HS-5 (cell line): ENCODE measurements around the gene MUC4.
"Not testable (repeated sequence)": the region's sequence is repeated elsewhere in the genome, so short reads cannot be mapped to it uniquely, and the experiment has no call there.

ENCODE experiments used
- DNase-seq: peaks from one replicate; pipeline ENCODE4 v3.0.0-alpha.2; 2012; ENCODE audit warnings: low read depth

MUC4 gene

DNA sequence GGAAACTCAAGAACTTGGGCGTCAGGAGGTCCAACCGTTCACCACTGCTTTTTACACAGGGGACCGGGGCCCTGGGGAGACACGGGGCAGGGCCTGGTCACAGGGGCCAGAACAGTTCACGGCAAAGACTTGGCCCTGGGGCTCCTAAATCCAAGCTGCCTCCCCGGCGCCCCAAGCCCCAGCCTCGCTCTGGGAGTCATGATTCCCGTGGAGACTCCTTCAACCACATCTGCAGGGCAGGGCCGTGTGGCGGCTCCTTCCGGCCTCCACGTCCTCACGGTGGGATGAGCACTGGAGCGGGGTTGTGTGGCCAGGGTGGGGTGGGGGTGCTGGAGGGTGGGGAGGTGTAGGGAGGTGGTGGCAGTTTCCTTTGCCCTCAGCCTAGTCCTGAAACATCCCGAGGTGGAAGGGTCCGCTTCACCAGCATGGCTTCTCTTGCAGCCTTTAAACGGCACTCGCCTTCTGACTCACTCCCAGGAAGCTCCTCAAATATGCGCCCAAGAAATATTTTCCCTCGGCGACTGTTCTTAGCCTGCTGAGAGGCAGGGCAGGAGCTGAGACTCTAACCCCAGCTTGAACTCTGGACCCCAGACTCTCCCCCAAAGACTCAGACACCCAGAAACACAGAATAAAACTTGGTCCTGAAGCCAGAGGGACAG lies 1.8 kb downstream of the MUC4 start:
- no peak for DNase-seq

DNA sequence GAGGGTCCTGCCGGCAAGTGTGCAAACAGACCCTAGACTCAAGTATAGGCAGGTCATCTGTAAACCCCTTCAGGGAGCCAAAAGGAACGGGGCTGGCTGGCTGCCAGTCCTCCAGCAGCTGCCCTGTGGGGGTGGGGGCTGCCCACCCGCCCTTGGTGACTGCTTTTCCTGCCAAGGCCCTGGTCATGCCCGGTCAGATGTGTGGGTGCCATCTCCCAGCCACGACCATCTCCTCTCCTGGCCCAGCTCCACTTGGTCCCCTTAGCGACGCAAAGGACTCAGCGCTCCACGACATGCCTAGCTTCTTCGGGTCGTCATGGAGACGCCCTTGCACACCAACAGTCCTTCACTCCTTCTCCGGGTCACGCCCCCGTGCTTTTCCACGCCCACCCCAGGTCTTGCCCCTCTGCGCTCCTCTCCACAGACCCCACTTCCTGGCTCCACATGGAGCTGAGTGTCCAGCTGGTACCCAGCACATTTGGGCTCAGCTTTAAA lies 2.4 kb downstream of the MUC4 start:
- no peak for DNase-seq

DNA sequence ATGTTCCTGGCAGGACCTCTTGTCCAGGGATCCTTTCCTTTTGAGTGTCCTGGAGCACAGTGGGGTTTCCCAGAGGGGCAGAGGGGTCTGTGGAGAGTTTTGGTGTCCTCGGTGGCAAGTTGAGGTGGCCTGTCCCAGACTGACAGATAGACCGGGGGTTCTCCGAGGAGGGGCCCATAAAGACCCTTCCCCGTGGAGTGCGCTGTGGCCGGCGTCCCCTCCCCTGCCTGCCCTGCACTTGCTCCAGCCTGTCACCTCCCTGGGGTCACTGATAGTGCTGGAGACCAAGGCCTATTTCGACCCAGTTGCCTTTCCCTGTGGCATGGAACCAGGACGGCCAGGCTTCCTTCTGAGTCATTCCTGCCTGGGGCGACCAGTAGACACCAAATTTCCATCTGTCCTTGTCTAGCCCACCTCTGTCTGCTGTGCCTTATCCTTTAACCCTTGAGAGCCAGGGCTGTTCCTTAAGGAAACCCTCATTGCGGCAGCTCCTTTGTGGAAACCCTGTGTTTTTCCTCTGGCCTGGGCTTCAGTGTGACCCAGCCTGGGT lies 2.9 kb downstream of the MUC4 start:
- DNase-seq = no peak

DNA sequence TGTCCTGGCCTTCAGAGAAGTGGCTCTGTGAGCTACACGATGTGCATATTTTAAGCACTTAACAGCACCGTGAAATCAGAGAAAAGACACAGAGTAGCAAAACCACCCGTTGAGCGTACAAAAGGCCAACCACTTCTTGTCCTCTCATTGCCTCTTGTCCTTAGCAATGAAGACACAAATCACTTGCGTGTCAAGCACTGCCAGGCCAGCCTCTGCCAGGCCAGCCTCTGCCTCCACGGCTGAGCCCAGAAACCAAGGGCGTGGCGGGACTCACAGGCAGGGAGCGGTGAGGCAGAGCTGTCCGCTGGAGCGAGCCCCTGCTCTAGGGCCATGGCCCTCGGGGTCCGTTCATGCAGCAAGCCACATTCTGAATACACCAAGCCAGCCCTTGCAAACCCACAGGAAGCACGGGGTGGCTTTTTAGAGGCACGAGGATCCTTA lies 4.0 kb downstream of the MUC4 start:
- DNase-seq = no peak

DNA sequence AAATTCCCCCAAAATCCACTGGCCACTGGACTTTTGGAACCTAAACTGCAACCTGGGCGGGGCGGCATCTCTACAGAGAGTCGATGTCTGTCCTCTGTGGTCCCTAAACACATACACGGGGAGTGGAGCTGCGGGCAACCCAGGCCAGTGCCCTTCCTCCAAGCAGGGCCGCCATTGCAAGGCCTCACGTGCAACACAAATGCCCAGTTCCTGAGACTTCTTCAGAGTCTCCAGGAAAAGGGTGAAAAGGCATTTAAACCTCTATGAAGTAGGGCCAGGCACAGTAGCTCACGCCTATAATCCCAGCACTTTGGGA lies 4.9 kb downstream of the MUC4 start:
- DNase-seq = no peak

DNA sequence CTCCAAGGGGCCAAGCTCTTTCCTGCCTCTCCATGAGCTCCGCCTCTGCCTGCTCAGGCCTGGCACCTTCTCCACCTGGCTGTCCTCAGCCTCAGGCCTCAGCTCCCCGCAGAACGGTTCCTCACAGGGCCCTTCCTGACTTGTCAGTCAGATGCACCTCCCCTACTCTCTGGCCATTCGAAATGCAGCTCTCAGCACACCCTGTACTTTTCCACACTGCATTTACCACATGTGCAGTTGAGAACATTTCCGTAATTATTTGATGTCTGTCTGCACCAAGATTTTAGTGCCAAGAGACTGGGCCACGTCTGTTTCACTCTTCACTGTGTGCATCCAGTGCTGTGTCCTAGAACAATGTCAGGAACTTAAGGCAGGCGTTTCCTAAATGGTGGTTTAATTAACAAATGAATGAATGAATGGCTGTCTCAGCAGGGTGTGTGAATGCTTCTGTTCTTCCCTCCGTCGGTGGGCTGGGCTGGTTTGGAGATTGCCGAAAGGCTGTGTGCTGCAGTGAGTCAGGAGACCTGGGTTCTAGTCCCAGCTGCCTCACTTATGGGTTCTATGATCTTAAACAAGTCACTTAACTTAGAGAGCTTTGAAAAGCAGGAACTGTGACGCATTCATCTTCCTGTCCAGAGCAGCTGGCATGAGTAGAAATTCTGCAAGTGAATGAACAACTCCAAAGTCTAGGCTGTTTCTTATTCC lies 5.4 kb downstream of the MUC4 start:
- DNase-seq = no peak

DNA sequence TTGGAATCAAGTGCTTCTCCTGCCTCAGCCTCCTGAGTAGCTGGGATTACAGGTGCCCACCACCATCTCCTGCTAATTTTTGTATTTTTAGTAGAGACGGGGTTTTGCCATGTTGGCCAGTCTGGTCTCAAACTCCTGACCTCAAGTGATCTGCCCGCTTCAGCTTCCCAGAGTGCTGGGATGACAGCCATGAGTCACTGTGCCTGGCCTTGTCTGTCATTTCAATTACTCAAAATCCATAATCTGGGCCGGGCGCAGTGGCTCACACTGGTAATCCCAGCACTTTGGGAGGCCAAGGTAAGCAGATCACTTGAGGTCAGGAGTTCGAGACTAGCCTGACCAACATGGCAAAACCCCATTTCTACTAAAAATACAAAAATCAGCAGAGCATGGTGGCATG lies 6.1 kb downstream of the MUC4 start:
- not testable (repeated sequence) for DNase-seq

DNA sequence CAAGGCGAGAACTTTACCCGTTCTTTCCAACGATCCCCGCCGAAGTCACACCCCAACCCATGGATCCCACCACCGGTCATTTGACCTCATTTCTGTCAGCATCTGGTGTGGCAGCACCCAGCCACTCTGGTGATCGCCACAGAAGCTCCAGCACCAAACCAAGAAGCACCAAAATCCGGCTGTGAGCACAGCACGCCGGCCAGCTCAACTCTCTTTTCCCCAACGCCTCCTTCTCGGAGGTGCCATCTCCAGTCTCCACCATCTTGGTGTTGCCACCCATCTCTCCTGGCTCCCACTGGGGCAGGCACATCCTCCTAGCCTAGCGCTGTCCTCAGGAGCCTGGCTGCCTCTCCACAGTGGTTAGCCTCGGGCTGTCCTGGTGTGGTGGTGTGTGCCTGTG lies 6.5 kb downstream of the MUC4 start:
- no peak for DNase-seq

DNA sequence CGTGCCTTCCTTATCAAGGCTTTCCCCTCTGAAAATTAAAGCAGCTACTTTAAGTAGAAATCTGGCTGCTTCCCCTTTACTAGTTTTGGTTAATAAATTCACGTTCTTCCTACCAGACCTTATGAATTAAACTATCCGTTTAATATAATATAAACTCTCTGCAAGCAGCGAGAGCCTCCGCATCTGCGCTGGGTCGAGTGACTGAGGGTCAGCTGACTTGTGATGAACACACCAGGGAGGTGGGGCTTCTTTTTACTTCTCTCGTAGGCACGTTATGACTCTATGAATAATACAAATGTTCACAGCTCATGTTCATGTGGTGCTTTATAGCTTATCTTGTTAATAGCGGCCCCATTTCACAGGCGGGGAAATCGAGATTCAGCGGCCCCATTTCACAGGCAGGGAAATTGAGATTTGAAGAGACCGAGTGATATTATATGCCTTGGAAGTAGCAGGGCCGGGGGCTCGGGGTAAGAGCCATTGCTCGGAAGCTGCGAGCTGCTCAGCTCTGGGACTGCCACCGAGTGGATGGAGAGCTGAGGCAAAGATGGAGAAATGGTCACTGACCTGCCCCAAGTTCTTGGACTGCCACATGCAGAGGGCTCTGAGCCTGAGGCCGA lies 8.3 kb downstream of the MUC4 start:
- no peak for DNase-seq

DNA sequence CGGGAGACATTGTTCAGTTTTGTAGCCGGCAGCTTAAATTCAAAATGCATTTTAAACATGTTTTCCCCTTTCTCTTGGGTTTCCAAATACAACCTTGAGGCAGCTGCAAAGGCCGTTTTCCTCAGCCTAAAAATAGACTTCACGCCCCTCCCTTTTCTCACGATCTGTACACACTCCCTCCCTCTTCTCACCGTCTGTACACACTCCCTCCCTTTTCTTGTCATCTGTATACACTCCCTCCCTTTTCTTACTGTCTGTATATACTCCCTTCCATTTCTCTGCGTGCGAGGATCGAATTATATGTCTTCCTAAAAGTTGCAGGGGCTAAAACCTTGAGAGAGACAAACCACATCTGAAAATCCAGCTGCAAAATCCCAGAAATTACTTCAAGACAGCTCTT lies 8.9 kb downstream of the MUC4 start:
- DNase-seq = no peak

DNA sequence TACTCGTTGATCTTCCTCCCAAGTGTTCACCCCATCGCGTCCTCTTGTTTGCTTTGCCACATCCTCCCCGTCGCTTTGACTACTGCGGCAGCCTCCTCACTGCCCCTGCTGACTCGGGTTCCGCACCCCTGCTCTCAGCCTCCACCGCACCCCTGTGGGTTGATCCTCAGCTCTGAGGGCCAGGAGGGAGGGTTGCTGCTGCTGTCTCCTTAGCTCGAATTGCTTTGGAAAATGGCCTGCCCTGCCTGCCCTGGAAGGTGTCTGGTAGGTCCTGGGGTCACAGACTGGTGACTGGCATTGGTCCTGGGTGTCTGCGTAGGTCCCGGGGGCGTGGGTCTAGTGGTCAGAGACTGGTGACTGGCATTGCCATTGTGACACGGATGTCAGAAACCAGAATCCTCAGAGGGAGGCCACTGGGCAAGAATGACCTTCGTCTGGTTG lies 9.4 kb downstream of the MUC4 start:
- no peak for DNase-seq

DNA sequence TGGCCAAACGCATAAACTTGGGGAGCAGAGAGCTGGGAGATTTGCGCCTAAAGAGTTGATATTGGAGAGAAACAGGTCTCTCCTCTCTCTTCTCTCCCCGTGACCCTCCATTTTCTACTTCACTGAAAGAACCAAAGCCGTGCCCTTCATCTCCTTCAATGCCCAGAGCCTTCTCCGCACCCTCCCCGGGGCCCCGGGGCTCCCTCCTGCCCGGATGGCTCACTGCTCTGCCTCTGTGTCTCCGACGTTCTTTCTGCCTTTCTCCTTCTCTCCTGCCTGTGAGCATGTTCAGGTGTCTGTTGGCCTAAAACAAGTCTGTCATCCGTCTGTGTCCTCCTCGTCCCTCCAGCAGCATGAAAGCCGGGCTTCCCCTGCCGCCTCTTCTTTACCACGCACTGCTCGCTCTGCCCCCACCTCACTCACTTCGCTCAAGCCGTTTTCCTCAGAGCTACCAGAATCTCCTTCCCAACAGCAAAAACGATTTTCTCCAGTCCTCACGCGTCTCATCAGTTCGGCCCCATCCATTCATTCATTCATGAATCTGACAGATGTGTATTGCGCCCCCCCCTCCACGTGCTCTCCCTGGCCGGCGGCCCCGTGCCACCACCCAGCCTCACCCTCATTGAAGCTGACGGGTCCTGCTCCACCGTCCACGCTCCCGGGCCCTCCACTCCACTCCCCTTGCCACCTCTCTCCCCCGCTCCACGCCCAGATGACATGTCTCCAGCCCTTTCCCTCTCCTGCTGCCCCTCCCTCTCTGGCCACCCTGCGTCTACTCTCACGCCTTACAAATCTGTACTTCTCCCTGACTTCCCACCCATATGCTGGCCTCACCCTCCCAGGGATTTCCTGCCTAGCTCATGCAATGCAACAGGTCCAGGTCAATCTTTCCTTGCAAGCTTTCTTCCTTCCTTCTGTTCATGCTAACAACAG lies 10.2 kb downstream of the MUC4 start:
- DNase-seq = no peak

DNA sequence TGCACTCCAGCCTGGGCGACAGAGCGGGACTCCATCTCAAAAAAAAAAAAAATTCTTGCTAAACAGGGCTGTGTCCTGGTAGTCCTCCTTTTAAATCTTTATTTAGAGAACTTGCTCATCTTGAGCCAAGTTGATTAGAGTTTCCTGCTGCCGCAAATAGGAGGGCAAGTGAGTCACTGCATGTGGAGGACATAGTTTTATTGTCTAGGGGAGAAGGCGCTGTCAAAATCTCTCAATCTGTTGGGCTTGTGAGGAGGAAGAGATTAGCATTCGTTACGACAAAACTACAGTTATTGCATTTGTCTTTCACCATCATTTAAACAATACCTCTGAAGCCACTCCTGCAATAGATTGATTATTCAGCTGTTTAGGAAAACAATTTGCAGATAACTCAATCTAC lies 11.5 kb downstream of the MUC4 start:
- DNase-seq = no peak

DNA sequence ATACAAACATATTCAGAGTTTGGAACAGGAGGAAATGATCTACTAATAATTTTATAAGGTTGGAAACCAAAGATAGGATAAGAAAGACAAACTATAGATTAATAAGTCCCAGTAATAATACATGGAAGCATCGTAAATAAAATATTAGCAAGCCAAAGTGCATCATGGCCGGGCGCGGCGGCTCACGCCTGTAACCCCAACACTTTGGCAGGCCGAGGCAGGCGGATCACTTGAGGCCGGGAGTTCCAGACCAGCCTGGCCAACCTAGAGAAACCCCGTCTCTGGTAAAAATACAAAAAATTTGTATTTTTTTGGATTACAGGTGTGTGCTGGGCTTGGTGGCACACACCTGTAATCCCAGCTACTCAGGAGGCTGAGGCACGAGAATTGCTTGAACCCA lies 14.9 kb downstream of the MUC4 start:
- DNase-seq = no peak

DNA sequence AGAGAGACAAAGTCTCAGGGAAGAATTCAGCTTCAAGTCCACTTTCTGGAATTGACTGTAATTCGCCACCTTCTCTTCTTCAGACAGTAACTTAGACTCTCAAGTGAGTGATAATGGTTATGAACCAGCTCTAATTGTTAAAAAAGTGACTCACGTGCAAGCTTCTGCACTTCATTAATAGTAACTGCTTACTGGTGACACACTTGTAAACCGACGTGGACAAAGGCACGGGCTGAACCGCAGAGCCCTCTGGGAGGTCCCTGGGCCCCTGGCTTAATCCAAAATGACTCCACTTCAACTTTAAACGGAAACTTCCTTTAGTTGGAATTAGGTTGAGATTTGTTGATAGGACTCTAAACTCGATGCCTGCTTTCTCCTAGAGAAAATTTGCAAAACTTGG lies 17.0 kb downstream of the MUC4 start:
- DNase-seq = no peak

DNA sequence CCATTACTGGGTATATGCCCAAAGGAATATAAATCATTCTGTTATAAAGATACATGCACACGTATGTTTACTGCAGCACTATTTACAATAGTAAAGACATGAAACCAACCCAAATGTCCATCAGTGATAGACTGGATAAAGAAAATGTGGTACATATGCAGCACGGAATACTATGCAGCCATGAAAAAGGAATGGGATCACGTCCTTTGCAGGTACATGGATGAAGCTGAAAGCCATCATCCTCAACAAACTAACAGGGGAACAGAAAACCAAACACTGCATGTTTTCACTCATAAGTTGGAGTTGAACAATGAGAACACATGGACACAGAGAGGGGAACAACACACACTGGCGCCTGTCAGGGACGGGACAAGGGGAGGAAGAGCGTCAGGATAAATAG lies 19.1 kb downstream of the MUC4 start:
- not testable (repeated sequence) for DNase-seq

DNA sequence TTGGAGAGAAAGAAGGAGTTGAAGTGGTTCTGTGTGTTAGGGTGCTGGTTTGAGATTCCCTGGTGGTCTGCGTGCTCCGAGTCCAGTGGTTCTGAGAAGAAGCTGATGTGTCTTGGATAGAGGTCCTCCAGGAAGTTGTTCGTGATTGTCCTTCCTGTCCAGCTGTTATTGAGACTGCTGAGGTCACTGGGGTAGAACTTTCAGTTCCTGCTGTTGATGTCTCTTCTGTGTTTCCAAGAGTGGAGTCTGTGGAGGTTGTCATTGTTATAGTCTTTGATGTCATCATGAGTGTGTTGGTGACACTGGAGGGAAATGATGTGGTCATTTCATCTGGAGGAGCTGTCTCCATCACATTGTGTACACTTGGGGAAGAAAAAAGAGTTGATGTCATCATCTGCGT lies 20.8 kb downstream of the MUC4 start:
- no peak for DNase-seq

DNA sequence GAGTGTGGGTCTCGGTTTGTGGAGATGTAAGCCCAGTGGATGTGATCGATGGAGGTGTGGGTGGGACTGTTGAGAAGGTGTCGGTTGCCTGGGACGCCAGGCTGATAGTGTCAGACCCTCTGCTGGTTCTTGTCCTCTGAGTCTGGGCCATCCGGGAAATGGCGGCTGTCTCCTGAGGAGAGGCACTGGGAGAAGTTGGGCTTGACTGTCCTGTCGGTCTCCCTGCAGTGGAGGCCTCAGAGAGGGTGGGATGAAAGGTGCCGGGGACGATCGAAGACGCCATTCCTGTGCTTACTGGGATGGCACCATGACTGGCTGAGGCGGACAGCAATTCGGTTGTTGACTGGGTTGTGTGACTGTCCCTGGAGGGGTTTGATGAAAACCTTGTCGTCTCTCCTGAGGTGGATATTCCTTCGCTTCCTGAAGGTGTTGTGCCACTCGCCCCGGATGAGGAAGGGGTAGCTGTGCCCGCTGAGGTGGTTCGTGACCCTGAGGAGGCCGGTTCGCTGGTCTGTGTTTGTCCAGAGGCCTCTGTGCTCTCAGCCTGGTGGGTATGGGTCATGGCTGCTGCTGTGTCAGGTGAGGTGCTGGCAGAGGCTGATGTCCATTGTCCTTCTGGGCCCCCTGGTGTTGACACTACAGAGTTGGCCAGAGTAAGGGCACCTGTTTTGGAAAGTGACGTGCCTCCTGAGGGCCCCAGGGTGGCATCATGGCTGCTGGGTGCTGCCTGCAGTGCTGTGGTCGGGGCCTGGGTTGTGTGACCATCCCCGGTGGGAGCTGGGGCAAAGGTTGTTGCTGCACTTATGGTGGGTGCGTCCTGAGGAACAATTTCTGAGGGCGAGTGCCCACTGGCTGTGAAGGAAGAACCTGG lies 22.8 kb downstream of the MUC4 start:
- no peak for DNase-seq

DNA sequence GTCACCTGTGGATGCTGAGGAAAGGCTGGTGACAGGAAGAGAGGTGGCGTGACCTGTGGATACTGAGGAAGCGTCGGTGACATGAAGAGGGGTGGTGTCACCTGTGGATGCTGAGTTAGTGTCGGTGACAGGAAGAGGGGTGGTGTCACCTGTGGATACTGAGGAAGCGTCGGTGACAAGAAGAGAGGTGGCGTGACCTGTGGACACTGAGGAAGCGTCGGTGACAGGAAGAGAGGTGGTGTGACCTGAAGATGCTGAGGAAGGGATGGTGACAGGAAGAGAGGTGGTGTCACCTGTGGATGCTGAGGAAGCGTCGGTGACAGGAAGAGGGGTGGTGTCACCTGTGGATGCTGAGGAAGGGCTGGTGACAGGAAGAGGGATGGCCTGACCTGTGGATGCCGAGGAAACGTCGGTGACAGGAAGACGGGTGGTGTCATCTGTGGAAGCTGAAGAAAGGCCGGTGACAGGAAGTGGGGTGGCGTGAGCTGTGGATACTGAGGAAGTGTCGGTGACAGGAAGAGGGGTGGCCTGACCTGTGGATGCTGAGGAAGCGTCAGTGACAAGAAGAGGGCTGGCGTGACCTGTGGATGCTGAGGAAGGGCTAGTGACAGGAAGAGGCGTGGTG lies 25.8 kb downstream of the MUC4 start:
- DNase-seq = not testable (repeated sequence)

DNA sequence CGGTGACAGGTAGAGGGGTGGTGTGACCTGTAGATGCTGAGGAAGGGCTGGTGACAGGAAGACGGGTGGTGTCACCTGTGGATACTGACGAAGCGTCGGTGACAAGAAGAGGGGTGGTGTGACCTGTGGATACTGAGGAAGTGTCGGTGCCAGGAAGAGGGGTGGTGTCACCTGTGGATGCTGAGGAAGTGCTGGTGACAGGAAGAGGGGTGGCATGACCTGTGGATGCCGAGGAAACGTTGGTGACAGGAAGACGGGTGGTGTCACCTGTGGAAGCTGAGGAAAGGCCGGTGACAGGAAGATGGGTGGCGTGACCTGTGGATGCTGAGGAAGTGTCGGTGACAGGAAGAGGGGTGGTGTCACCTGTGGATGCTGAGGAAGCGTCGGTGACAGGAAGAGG lies 27.7 kb downstream of the MUC4 start:
- DNase-seq = not testable (repeated sequence)

DNA sequence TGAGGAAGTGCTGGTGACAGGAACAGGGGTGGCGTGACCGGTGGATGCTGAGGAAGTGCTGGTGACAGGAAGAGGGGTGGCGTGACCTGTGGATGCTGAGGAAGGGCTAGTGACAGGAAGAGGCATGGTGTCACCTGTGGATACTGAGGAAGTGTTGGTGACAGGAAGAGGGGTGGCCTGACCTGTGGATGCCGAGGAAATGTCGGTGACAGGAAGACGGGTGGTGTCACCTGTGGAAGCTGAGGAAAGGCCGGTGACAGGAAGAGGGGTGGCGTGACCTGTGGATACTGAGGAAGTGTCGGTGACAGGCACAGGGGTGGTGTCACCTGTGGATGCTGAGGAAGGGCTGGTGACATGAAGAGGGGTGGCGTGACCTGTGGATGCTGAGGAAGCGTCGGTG lies 30.5 kb downstream of the MUC4 start:
- not testable (repeated sequence) for DNase-seq
